Keratinocyte (primary cell): ENCODE data around the gene SIN3B.

Source experiments
- CTCF ChIP-seq, 3 experiments: IDR thresholded peaks in 1 of 3; conservative IDR thresholded peaks in 1 of 3; optimal IDR thresholded peaks in 1 of 3; 2 replicates in 2 of 3; 3 replicates in 1 of 3; pipeline versions ENCODE3 to v1.5.1; 2011; ENCODE audit warnings: low read length in 3 of 3, mild to moderate bottlenecking in 3 of 3, moderate library complexity in 2 of 3, control low read depth in 1 of 3, inconsistent platforms in 1 of 3; ENCODE audit not compliant: insufficient read depth in 2 of 3; ENCODE audit errors: extremely low read depth in 1 of 3
- EZH2 ChIP-seq: IDR thresholded peaks from one replicate; pipeline ENCODE4 v1.6.1; 2012; ENCODE audit warnings: inconsistent platforms, mild to moderate bottlenecking, low read length, moderate library complexity

GRCh38 chr19:16841391-16841926 is 12.3 kb downstream of the SIN3B start:
- TF ChIP-seq EZH2 (no peak), CTCF (optimal IDR thresholded peaks at IDR 0.05 in 1 of 3, IDR thresholded peaks at IDR 0.05 in 1 of 3, conservative IDR thresholded peaks at IDR 0.05 in 1 of 3; ENCODE audit: extremely low read depth in 1 of 3, insufficient read depth in 2 of 3, low read length in 3 of 3) (no peak)
